SH-SY5Y (cell line): ENCODE data around the gene ACY1.

Experiments
- GATA2 ChIP-seq: IDR thresholded peaks from 2 replicates; pipeline ENCODE4 v1.6.1; 2011; ENCODE audit warnings: mild to moderate bottlenecking, low read depth, low read length
- GATA3 ChIP-seq: IDR thresholded peaks from 2 replicates; pipeline ENCODE4 v1.6.1; 2011; ENCODE audit warnings: low read depth, mild to moderate bottlenecking, low read length, moderate library complexity

GRCh38 chr3:51950899-51951298 lies 32.4 kb upstream of the ACY1 start:
- TF ChIP-seq GATA3 (no peak), GATA2 (no peak)
